Panc1 (cell line): ENCODE data around the gene TADA1. TPM values are rescaled to one million over a fixed set of nuclear protein-coding genes. Genes with fewer than 3 reads are reported as not detected.

Experiments used
- ATAC-seq: fragments of 200-7000 bp; cut with Tn5 transposase; 2 replicates; pipeline ENCODE4 v1.9.1; 2020; ENCODE audit warnings: mild to moderate bottlenecking, moderate library complexity
- BruUV-seq: library from RNA; stranded (reverse); fragments of 400-500 nt; replicated peaks from 2 replicates; lab custom pipeline; 2021; lab: Mats Ljungman, UMichigan
- CTCF ChIA-PET: fragments of 300-600 bp; sonication (Branson Sonifier 250); formaldehyde crosslinking; loops from one replicate; lab custom pipeline; 2022; ENCODE audit warnings: antibody characterized with exemption; lab: Charles Lee
- POLR2A ChIA-PET: fragments of 300-600 bp; sonication (Branson Sonifier 250); formaldehyde crosslinking; loops from one replicate; lab custom pipeline; 2022; ENCODE audit warnings: antibody characterized with exemption; lab: Charles Lee
- DNase-seq: peaks from one replicate; pipeline ENCODE4 v3.0.0-alpha.2; 2010; ENCODE audit warnings: low read depth, low spot score
- H3K27ac ChIP-seq: 2 replicates; pipeline ENCODE4 v1.5.1; 2011; ENCODE audit warnings: mild to moderate bottlenecking, low read length, inconsistent platforms
- H3K27me3 ChIP-seq: fragments of 200-500 bp; sonication (Bioruptor generic); 2 replicates; pipeline ENCODE4 v1.6.0; 2014; ENCODE audit warnings: low read length, inconsistent platforms; ENCODE audit not compliant: control insufficient read depth, insufficient read depth
- H3K36me3 ChIP-seq: fragments of 200-500 bp; sonication (Bioruptor generic); 2 replicates; pipeline ENCODE4 v1.5.1; 2014; ENCODE audit warnings: inconsistent platforms, mild to moderate bottlenecking, low read length, moderate library complexity; ENCODE audit not compliant: control insufficient read depth, insufficient read depth
- H3K4me1 ChIP-seq: 2 replicates; pipeline ENCODE4 v1.5.1; 2011; ENCODE audit warnings: inconsistent platforms, mild to moderate bottlenecking, low read length, moderate library complexity; ENCODE audit not compliant: control insufficient read depth, insufficient read depth
- H3K4me3 ChIP-seq, 2 experiments: 2 replicates each; pipeline ENCODE4 v1.5.1; 2011 to 2012; ENCODE audit warnings: low read depth in 2 of 2, low read length in 2 of 2, mild to moderate bottlenecking in 2 of 2, inconsistent platforms in 1 of 2, moderate library complexity in 1 of 2
- H3K9me3 ChIP-seq: fragments of 200-500 bp; sonication (Bioruptor generic); 2 replicates; pipeline ENCODE4 v1.5.1; 2014; ENCODE audit warnings: low read depth, mild to moderate bottlenecking, inconsistent platforms, low read length, moderate library complexity; ENCODE audit not compliant: control insufficient read depth, insufficient read depth
- POLR2AphosphoS5 ChIP-seq: IDR thresholded peaks from 2 replicates; pipeline ENCODE4 v1.6.1; 2012; ENCODE audit warnings: mild to moderate bottlenecking, low read depth, low read length, moderate library complexity
- SIN3A ChIP-seq: IDR thresholded peaks from 2 replicates; pipeline ENCODE4 v1.6.1; 2012; ENCODE audit warnings: low read depth, mild to moderate bottlenecking, low read length, moderate library complexity, borderline replicate concordance; ENCODE audit not compliant: insufficient read depth
- TCF7L2 ChIP-seq: IDR thresholded peaks from 2 replicates; pipeline ENCODE4 v1.6.1; 2011; ENCODE audit warnings: mild to moderate bottlenecking, low read depth, low read length, inconsistent platforms
- in situ Hi-C: cut with HindIII; loops from 2 replicates; pipeline ENCODE4 v1.10.0; 2016; ENCODE audit warnings: low sequenced_read_pairs, low pct_unique_long_range_greater_than_20kb
- intact Hi-C: fragments of 100-400 bp; cut with micrococcal nuclease; formaldehyde crosslinking; loops from one replicate; pipeline ENCODE4 v1.10.0; 2022; ENCODE audit not compliant: unreplicated experiment
- total RNA-seq: library from RNA; stranded (reverse); gene quantifications from one replicate; pipeline ENCODE4 v1.2.1, GENCODE V29; 2021; ENCODE audit not compliant: unreplicated experiment
- TF ChIP-seq, protein P1 (sequence below), 2 experiments: IDR thresholded peaks; 2 replicates each; pipeline ENCODE4 v1.6.1; 2011 to 2012; ENCODE audit warnings: low read depth in 2 of 2, control low read depth in 1 of 2, low read length in 1 of 2, mild to moderate bottlenecking in 1 of 2, moderate library complexity in 1 of 2; ENCODE audit not compliant: insufficient read depth in 1 of 2
- TF ChIP-seq, protein P2 (sequence below): fragments of 450-650 bp; IDR thresholded peaks from 2 replicates; pipeline ENCODE4 v1.5.1; 2017; ENCODE audit warnings: mild to moderate bottlenecking

The TADA1 gene
- total RNA-seq, 1 experiment from 2014 or later = 12.3 TPM

DNA sequence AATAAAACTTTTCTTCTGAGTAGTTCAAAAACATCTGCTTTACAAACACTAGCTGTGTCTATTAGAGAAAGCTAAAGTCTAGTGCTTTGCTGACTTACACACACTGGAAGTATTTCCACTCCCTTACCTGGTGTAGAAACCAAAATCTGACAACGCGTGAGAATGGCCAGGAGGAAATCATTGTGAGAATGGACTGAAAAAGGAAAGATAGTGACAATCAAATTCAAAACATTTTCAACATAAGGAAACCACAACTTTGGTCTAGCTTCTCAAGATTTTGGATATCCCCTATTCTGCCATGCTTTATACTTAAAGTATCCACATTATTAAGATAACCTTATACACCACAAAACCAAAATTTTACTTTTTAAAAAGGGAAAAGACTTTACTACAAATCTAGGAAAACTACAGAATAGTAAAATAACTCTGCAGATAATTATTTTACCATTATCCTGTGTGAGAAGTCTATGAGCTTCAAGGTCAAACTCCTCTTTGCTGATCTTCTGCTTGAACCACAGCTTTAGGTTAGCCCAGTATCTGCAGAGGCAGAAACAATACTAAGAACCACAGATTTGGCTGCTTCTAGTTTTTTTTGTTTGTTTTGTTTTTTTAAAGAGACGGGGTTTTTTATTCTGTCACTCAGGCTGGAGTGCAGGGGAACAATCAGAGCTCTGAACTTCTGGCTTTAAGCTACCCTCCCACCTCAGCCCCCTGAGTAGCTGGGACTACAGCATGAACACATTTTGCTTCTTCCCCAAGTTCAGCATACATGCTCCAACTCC lies 6.6 kb downstream of the TADA1 start:
- intact Hi-C loops = no loop called here
- POLR2A ChIA-PET = no interaction called here

DNA sequence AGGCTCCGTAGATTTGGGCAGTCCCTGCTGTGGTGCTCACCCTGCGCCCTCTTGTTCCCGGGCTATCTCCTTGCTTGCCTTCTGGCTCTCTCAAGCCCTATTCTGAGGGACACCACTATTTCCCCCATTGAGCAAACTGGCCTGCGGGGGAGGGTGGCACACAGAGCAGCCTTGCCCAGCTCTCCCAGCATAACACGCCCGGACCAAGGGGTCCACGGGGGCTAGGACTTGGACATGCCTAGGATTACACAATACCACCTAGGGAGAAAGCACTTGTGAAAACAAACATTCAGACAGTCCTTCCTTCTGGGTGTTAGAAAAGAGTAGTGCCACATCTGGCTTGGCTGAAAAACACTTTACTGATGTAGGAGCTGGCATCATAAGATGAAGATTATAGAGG lies 7.4 kb downstream of the TADA1 start:
- POLR2A ChIA-PET = interaction anchor here (0.7 kb wide), 1 partner anchor 902 kb away, joined by 4 read pairs; no protein-coding TSS in a partner anchor
- intact Hi-C loops = no loop called here
- Histone ChIP-seq H3K27ac (no peak overlapping the region), H3K4me1 (no peaks in the 10 kb centered on the region; the same call in 1 of the 2 replicates), H3K9me3 (no peaks in the 10 kb centered on the region), H3K36me3 (no peaks in the 10 kb centered on the region), H3K4me3 (no peak overlapping the region), H3K27me3 (no peaks in the 10 kb centered on the region)
- DNase-seq (no peak), ATAC-seq (no peak)
- in situ Hi-C loops = no loop called here
- TF ChIP-seq, protein P1, sequence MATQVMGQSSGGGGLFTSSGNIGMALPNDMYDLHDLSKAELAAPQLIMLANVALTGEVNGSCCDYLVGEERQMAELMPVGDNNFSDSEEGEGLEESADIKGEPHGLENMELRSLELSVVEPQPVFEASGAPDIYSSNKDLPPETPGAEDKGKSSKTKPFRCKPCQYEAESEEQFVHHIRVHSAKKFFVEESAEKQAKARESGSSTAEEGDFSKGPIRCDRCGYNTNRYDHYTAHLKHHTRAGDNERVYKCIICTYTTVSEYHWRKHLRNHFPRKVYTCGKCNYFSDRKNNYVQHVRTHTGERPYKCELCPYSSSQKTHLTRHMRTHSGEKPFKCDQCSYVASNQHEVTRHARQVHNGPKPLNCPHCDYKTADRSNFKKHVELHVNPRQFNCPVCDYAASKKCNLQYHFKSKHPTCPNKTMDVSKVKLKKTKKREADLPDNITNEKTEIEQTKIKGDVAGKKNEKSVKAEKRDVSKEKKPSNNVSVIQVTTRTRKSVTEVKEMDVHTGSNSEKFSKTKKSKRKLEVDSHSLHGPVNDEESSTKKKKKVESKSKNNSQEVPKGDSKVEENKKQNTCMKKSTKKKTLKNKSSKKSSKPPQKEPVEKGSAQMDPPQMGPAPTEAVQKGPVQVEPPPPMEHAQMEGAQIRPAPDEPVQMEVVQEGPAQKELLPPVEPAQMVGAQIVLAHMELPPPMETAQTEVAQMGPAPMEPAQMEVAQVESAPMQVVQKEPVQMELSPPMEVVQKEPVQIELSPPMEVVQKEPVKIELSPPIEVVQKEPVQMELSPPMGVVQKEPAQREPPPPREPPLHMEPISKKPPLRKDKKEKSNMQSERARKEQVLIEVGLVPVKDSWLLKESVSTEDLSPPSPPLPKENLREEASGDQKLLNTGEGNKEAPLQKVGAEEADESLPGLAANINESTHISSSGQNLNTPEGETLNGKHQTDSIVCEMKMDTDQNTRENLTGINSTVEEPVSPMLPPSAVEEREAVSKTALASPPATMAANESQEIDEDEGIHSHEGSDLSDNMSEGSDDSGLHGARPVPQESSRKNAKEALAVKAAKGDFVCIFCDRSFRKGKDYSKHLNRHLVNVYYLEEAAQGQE (IDR thresholded peaks at IDR 0.05; ENCODE audit: insufficient read depth in 1 of 2, low read depth in 2 of 2, low read length in 1 of 2) = no peak
- CTCF ChIA-PET = no interaction called here
- no TSS peak for BruUV-seq

More for the DNA sequence above, 6.6 kb downstream of the TADA1 start:
- H3K27me3 ChIP-seq = no peaks in the 10 kb centered on the region
- no peak overlapping the region for H3K4me3 ChIP-seq
- no peak for ATAC-seq
- no TSS peak for BruUV-seq
- H3K4me1 ChIP-seq = no peaks in the 10 kb centered on the region; the same call in 1 of the 2 replicates
- TF ChIP-seq TCF7L2 (no peak), POLR2AphosphoS5 (no peak), SIN3A (no peak)
- TF ChIP-seq, protein P1 (IDR thresholded peaks at IDR 0.05; ENCODE audit: insufficient read depth in 1 of 2, low read depth in 2 of 2, low read length in 1 of 2) = no peak
- TF ChIP-seq, protein P2, sequence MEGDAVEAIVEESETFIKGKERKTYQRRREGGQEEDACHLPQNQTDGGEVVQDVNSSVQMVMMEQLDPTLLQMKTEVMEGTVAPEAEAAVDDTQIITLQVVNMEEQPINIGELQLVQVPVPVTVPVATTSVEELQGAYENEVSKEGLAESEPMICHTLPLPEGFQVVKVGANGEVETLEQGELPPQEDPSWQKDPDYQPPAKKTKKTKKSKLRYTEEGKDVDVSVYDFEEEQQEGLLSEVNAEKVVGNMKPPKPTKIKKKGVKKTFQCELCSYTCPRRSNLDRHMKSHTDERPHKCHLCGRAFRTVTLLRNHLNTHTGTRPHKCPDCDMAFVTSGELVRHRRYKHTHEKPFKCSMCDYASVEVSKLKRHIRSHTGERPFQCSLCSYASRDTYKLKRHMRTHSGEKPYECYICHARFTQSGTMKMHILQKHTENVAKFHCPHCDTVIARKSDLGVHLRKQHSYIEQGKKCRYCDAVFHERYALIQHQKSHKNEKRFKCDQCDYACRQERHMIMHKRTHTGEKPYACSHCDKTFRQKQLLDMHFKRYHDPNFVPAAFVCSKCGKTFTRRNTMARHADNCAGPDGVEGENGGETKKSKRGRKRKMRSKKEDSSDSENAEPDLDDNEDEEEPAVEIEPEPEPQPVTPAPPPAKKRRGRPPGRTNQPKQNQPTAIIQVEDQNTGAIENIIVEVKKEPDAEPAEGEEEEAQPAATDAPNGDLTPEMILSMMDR = no peak
- H3K9me3 ChIP-seq = no peaks in the 10 kb centered on the region
- H3K27ac ChIP-seq = no peak overlapping the region
- H3K36me3 ChIP-seq = no peaks in the 10 kb centered on the region
- DNase-seq = no peak
- in situ Hi-C loops = no loop called here
- CTCF ChIA-PET = no interaction called here
